NB4 (cell line): ENCODE measurements around the gene SPRYD4.
"Not testable (repeated sequence)": the region's sequence is repeated elsewhere in the genome, so short reads cannot be mapped to it uniquely, and the experiment has no call there.

Experiments
- CTCF ChIP-seq: IDR thresholded peaks from one replicate; pipeline ENCODE4 v1.5.1; 2012; ENCODE audit warnings: low read depth, low read length
- POLR2A ChIP-seq: IDR thresholded peaks from 2 replicates; pipeline ENCODE4 v1.6.1; 2011; ENCODE audit warnings: mild to moderate bottlenecking; ENCODE audit not compliant: insufficient read length; ENCODE audit errors: extremely low read depth

- TF ChIP-seq POLR2A, CTCF: not testable (repeated sequence)
Measured at GRCh38 chr12:56499452-56499851, 31.1 kb downstream of the SPRYD4 start.
